Mesendoderm (in vitro differentiated cells): ENCODE measurements around the gene SYK.
"Not testable (repeated sequence)": the region's sequence is repeated elsewhere in the genome, so short reads cannot be mapped to it uniquely, and the experiment has no call there.

ENCODE experiments used
- DNase-seq: peaks from one replicate; pipeline ENCODE4 v3.0.0; 2013
- H2AK5ac ChIP-seq: 2 replicates; pipeline ENCODE4 v1.6.1; 2013; ENCODE audit warnings: low read length, inconsistent platforms
- H2BK120ac ChIP-seq: 2 replicates; pipeline ENCODE4 v1.6.1; 2013; ENCODE audit warnings: low read depth, mild to moderate bottlenecking, low read length, moderate library complexity, mixed read lengths
- H2BK15ac ChIP-seq: replicated peaks from 2 replicates; pipeline ENCODE4 v1.6.1; 2013; ENCODE audit warnings: low read depth, mild to moderate bottlenecking, moderate library complexity
- H2BK5ac ChIP-seq: 2 replicates; pipeline ENCODE4 v1.6.1; 2013; ENCODE audit warnings: low read length, inconsistent platforms
- H3K18ac ChIP-seq: 2 replicates; pipeline ENCODE4 v1.6.1; 2013; ENCODE audit warnings: mild to moderate bottlenecking, low read length, mixed read lengths
- H3K23ac ChIP-seq: one replicate; pipeline ENCODE4 v1.6.1; 2013; ENCODE audit warnings: low read length
- H3K27ac ChIP-seq: 2 replicates; pipeline ENCODE4 v1.5.1; 2013; ENCODE audit warnings: low read depth, mild to moderate bottlenecking, inconsistent platforms, low read length, moderate library complexity
- H3K27me3 ChIP-seq: 2 replicates; pipeline ENCODE4 v1.6.1; 2013; ENCODE audit warnings: low read length, control low read depth, mild to moderate bottlenecking, inconsistent platforms; ENCODE audit not compliant: insufficient read depth, poor library complexity
- H3K36me3 ChIP-seq: 2 replicates; pipeline ENCODE4 v1.6.1; 2013; ENCODE audit warnings: low read length, inconsistent platforms; ENCODE audit not compliant: control insufficient read depth, insufficient read depth
- H3K4ac ChIP-seq: one replicate; pipeline ENCODE4 v1.6.1; 2013; ENCODE audit warnings: low read depth, mild to moderate bottlenecking, low read length, moderate library complexity
- H3K4me1 ChIP-seq: 2 replicates; pipeline ENCODE4 v1.6.1; 2013; ENCODE audit warnings: low read depth, low read length, inconsistent platforms; ENCODE audit not compliant: control insufficient read depth
- H3K4me2 ChIP-seq: 2 replicates; pipeline ENCODE4 v1.6.1; 2013; ENCODE audit warnings: low read length
- H3K4me3 ChIP-seq: 2 replicates; pipeline ENCODE4 v1.5.1; 2013; ENCODE audit warnings: mild to moderate bottlenecking, low read length
- H3K56ac ChIP-seq: one replicate; pipeline ENCODE4 v1.6.1; 2013; ENCODE audit warnings: low read length
- H3K79me1 ChIP-seq: 2 replicates; pipeline ENCODE4 v1.6.1; 2013; ENCODE audit warnings: low read length, inconsistent platforms
- H3K79me2 ChIP-seq: 2 replicates; pipeline ENCODE4 v1.6.1; 2013; ENCODE audit warnings: mild to moderate bottlenecking, low read length; ENCODE audit not compliant: control insufficient read depth, insufficient read depth
- H3K9ac ChIP-seq: 2 replicates; pipeline ENCODE4 v1.6.1; 2013; ENCODE audit warnings: low read length, inconsistent platforms
- H4K5ac ChIP-seq: one replicate; pipeline ENCODE4 v1.6.1; 2013; ENCODE audit warnings: low read length
- H4K8ac ChIP-seq: one replicate; pipeline ENCODE4 v1.6.1; 2013; ENCODE audit warnings: low read depth, mild to moderate bottlenecking, control low read depth, low read length, moderate library complexity
- WGBS: extraction: QIAGEN DNeasy Blood & Tissue Kit; methylation state at CpG from one replicate; pipeline ENCODE4 v1.1.7; 2013; ENCODE audit warnings: low lambda C conversion rate, missing lambda C conversion rate; ENCODE audit not compliant: insufficient coverage; ENCODE audit errors: extremely low coverage; 5-methylcytosine and 5-hydroxymethylcytosine counted together

The SYK gene

GRCh38 chr9:90789408-90789807 lies 12.2 kb upstream of the SYK start:
- Histone ChIP-seq H3K79me2 (no peaks in the 10 kb centered on the region), H3K18ac (no peak overlapping the region), H2BK5ac (no peak overlapping the region)

GRCh38 chr9:90789862-90790261 lies 11.8 kb upstream of the SYK start:
- H3K79me1 ChIP-seq, result no peaks in the 10 kb centered on the region
- H3K4me2 ChIP-seq, result no peak overlapping the region
- H3K23ac ChIP-seq, result no peak overlapping the region
- H3K27me3 ChIP-seq, result no peaks in the 10 kb centered on the region
- no peaks in the 10 kb centered on the region for H3K79me2 ChIP-seq
- H3K4ac ChIP-seq, result no peak overlapping the region
- no peak overlapping the region for H3K56ac ChIP-seq
- no peak overlapping the region for H3K9ac ChIP-seq
- H2BK15ac ChIP-seq, result no peak overlapping the region
- no CpG with 5 or more reads among the region's 4 CpGs for WGBS
- no peak overlapping the region for H2BK5ac ChIP-seq
- no peak overlapping the region for H4K8ac ChIP-seq
- no peak overlapping the region for H2AK5ac ChIP-seq
- no peak overlapping the region for H3K18ac ChIP-seq
- no peak overlapping the region for H4K5ac ChIP-seq
- H3K4me3 ChIP-seq, result no peak overlapping the region
- H3K4me1 ChIP-seq, result no peaks in the 10 kb centered on the region
- no peak overlapping the region for H3K27ac ChIP-seq
- no peak for DNase-seq
- no peaks in the 10 kb centered on the region for H3K36me3 ChIP-seq
- no peak overlapping the region for H2BK120ac ChIP-seq

More at GRCh38 chr9:90789408-90789807, 12.2 kb upstream of the SYK start:
- Histone ChIP-seq H3K4me2 (no peak overlapping the region), H2BK120ac (no peak overlapping the region), H2AK5ac (no peak overlapping the region), H3K27me3 (no peaks in the 10 kb centered on the region), H3K9ac (no peak overlapping the region), H4K5ac (no peak overlapping the region), H2BK15ac (no peak overlapping the region), H3K23ac (no peak overlapping the region), H4K8ac (no peak overlapping the region), H3K36me3 (no peaks in the 10 kb centered on the region), H3K4me1 (no peaks in the 10 kb centered on the region), H3K4me3 (no peak overlapping the region), H3K4ac (no peak overlapping the region), H3K79me1 (no peaks in the 10 kb centered on the region), H3K27ac (no peak overlapping the region), H3K56ac (no peak overlapping the region)
- DNase-seq, result no peak
- WGBS, result no CpG with 5 or more reads among the region's 4 CpGs

GRCh38 chr9:90793024-90793423 lies 8.6 kb upstream of the SYK start:
- H3K36me3 ChIP-seq, H3K4me1 ChIP-seq, H3K27me3 ChIP-seq, H3K9ac ChIP-seq, H3K4me2 ChIP-seq, DNase-seq, H3K23ac ChIP-seq, H3K4me3 ChIP-seq, H3K79me1 ChIP-seq, H3K27ac ChIP-seq, H3K18ac ChIP-seq, H3K56ac ChIP-seq, H3K79me2 ChIP-seq, H4K5ac ChIP-seq, H2BK120ac ChIP-seq, H4K8ac ChIP-seq, H2AK5ac ChIP-seq, H3K4ac ChIP-seq, H2BK5ac ChIP-seq, H2BK15ac ChIP-seq: not testable (repeated sequence)
- no CpG with 5 or more reads among the region's 3 CpGs for whole genome bisulfite sequencing

GRCh38 chr9:90793729-90794128 lies 7.9 kb upstream of the SYK start:
- no peak for DNase-seq
- no CpG with 5 or more reads among the region's 2 CpGs for WGBS
- H2AK5ac ChIP-seq, result no peak overlapping the region
- H3K79me2 ChIP-seq, result no peaks in the 10 kb centered on the region
- H3K36me3 ChIP-seq, result no peaks in the 10 kb centered on the region
- no peak overlapping the region for H3K9ac ChIP-seq
- H3K27me3 ChIP-seq, result no peaks in the 10 kb centered on the region
- H3K18ac ChIP-seq, result no peak overlapping the region
- H4K8ac ChIP-seq, result no peak overlapping the region
- H2BK15ac ChIP-seq, result no peak overlapping the region
- H3K4me1 ChIP-seq, result no peaks in the 10 kb centered on the region
- no peak overlapping the region for H3K4ac ChIP-seq
- no peak overlapping the region for H3K23ac ChIP-seq
- H3K4me2 ChIP-seq, result no peak overlapping the region
- no peak overlapping the region for H3K56ac ChIP-seq
- no peak overlapping the region for H2BK120ac ChIP-seq
- H4K5ac ChIP-seq, result no peak overlapping the region
- no peaks in the 10 kb centered on the region for H3K79me1 ChIP-seq
- H3K27ac ChIP-seq, result no peak overlapping the region
- H3K4me3 ChIP-seq, result no peak overlapping the region
- H2BK5ac ChIP-seq, result no peak overlapping the region

- no peaks in the 10 kb centered on the region for H3K27me3 ChIP-seq
- no CpG with 5 or more reads among the region's 3 CpGs for WGBS
- no peak overlapping the region for H3K9ac ChIP-seq
- H2BK120ac ChIP-seq, result no peak overlapping the region
- no peak overlapping the region for H3K56ac ChIP-seq
- no peak overlapping the region for H2AK5ac ChIP-seq
- no peak for DNase-seq
- H3K79me1 ChIP-seq, result no peaks in the 10 kb centered on the region
- H3K4me3 ChIP-seq, result no peak overlapping the region
- no peak overlapping the region for H3K18ac ChIP-seq
- H3K27ac ChIP-seq, result no peak overlapping the region
- H2BK5ac ChIP-seq, result no peak overlapping the region
- no peaks in the 10 kb centered on the region for H3K79me2 ChIP-seq
- H3K36me3 ChIP-seq, result no peaks in the 10 kb centered on the region
- no peak overlapping the region for H2BK15ac ChIP-seq
- H3K4me2 ChIP-seq, result no peak overlapping the region
- no peak overlapping the region for H3K4ac ChIP-seq
- H3K23ac ChIP-seq, result no peak overlapping the region
- no peaks in the 10 kb centered on the region for H3K4me1 ChIP-seq
- H4K8ac ChIP-seq, result no peak overlapping the region
- no peak overlapping the region for H4K5ac ChIP-seq
These were observed 6.5 kb upstream of the SYK start for GRCh38 chr9:90795084-90795483.

GRCh38 chr9:90795871-90796317 lies 5.7 kb upstream of the SYK start:
- Histone ChIP-seq H3K4ac (no peak overlapping the region), H3K9ac (no peak overlapping the region), H2BK15ac (no peak overlapping the region), H2BK5ac (no peak overlapping the region), H3K79me2 (no peaks in the 10 kb centered on the region), H3K27me3 (no peaks in the 10 kb centered on the region), H3K4me1 (no peaks in the 10 kb centered on the region), H3K79me1 (no peaks in the 10 kb centered on the region), H3K18ac (no peak overlapping the region), H3K56ac (no peak overlapping the region), H3K4me2 (no peak overlapping the region), H3K4me3 (no peak overlapping the region), H3K27ac (no peak overlapping the region), H2BK120ac (no peak overlapping the region), H2AK5ac (no peak overlapping the region), H4K5ac (no peak overlapping the region), H3K36me3 (no peaks in the 10 kb centered on the region), H4K8ac (no peak overlapping the region), H3K23ac (no peak overlapping the region)
- DNase-seq, result no peak
- no CpG with 5 or more reads among the region's 5 CpGs for whole genome bisulfite sequencing
